Right atrium auricular region (tissue), 2 donors: Measurements from ENCODE around the gene ABCA6. TPM values are rescaled to one million over a fixed set of nuclear protein-coding genes. Genes with fewer than 3 reads are reported as not detected.

Experiments used
- DNase-seq: peaks from one replicate; pipeline ENCODE4 v3.0.0-alpha.2; 2019; ENCODE audit warnings: low spot score
- H3K27ac ChIP-seq, 2 donors: fragments of 200-600 bp; sonication (generic); 1 replicate in 1 of 2; 2 replicates in 1 of 2; pipeline ENCODE4 v1.5.1; 2016 to 2019
- H3K27me3 ChIP-seq, 2 donors: fragments of 200-600 bp; sonication (generic); one replicate each; pipeline versions ENCODE4 v1.5.1 to v1.6.0; 2017 to 2019
- H3K36me3 ChIP-seq: fragments of 200-600 bp; sonication (generic); one replicate; pipeline ENCODE4 v1.5.1; 2016
- H3K4me1 ChIP-seq, 2 donors: fragments of 200-600 bp; sonication (generic); one replicate each; pipeline versions ENCODE4 v1.5.1 to v1.6.0; 2017 to 2019
- H3K4me3 ChIP-seq, 2 donors: fragments of 200-600 bp; sonication (generic); 1 replicate in 1 of 2; 2 replicates in 1 of 2; pipeline ENCODE4 v1.5.1; 2017 to 2019; ENCODE audit warnings: mild to moderate bottlenecking in 1 of 2, moderate library complexity in 1 of 2
- H3K9me3 ChIP-seq, 2 donors: fragments of 200-600 bp; sonication (generic); one replicate each; pipeline ENCODE4 v1.5.1; 2019
- total RNA-seq, 2 donors: library from RNA; depleted of rRNA; stranded (reverse); fragments of >200 nt; gene quantifications; one replicate each; pipeline ENCODE4 v1.1.0, GENCODE V29; 2016
- TF ChIP-seq, protein P1 (sequence below), 2 donors: fragments of 200-600 bp; sonication (generic); IDR thresholded peaks; one replicate each; pipeline ENCODE4 v1.5.1; 2019; ENCODE audit warnings: antibody characterized with exemption in 2 of 2

Gene ABCA6
- total RNA-seq, 2 donors from 2014 or later, result 20.0 to 41.9 TPM

DNA sequence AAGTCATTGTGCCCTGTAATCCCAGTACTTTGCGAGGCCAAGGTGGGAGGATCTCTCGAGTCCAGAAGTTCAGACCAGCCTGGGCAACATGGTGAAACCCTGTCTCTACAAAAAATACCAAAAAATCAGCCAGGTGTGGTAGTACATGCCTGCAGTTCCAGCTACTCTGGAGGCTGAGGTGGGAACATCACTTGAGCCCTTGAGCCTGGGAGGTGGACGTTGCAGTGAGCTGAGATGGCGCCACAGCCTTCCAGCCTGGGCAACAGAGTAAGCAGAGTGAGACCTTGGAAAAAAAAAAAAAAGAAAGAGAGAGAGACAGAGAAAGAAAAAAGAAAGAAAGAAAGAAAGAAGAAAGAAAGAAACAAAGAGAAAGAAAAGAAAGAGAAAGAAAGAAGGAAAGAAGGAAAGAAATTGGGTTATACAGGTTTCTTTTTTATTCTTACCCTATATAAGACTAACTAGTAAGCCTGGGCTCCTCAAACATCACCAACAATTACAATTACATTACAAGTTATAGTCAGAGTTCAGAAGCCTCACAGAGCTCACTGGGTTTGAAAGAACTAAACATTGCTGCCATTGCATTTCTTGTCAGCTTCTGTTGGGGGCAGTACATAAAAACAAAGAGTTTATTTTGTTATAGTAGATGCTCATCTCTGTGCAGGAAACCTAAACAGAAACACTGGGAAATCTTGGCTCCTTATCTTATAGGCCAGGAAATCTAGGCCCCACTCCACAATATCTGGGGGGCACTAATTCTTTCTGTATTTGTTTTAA is 74.2 kb downstream of the ABCA6 start:
- Histone ChIP-seq H3K9me3 (peaks cover 0 to 3% of the 10 kb centered on the region in 2 donors), H3K27ac (no peak overlapping the region), H3K27me3 (no peaks in the 10 kb centered on the region), H3K4me3 (no peak overlapping the region), H3K36me3 (no peaks in the 10 kb centered on the region), H3K4me1 (no peaks in the 10 kb centered on the region)
- DNase-seq, result no peak
- TF ChIP-seq, protein P1, sequence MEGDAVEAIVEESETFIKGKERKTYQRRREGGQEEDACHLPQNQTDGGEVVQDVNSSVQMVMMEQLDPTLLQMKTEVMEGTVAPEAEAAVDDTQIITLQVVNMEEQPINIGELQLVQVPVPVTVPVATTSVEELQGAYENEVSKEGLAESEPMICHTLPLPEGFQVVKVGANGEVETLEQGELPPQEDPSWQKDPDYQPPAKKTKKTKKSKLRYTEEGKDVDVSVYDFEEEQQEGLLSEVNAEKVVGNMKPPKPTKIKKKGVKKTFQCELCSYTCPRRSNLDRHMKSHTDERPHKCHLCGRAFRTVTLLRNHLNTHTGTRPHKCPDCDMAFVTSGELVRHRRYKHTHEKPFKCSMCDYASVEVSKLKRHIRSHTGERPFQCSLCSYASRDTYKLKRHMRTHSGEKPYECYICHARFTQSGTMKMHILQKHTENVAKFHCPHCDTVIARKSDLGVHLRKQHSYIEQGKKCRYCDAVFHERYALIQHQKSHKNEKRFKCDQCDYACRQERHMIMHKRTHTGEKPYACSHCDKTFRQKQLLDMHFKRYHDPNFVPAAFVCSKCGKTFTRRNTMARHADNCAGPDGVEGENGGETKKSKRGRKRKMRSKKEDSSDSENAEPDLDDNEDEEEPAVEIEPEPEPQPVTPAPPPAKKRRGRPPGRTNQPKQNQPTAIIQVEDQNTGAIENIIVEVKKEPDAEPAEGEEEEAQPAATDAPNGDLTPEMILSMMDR (IDR thresholded peaks at IDR 0.05), result peak in 1 of 2 donors; percentile 9

DNA sequence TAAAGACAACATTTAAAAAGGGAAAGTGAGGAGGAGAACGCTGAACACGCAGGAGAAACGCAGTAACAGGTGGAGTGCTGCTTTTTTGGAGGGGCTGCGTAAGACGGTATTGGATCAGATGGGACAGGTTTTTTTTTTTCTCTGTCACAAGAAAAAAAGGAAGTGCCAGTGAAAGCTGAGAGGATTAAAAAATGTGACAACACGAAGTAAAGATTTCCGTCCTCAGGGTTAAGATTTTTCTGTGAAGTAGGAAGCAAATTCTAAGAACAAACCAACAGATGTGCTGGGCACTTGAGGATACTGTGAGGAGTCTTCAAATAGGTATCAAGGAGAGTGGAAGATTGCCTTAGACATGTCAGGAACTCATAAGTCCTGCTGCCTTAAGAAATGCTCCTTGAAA is 75.2 kb downstream of the ABCA6 start:
- no peak overlapping the region for H3K4me3 ChIP-seq
- H3K27ac ChIP-seq, result no peak overlapping the region
- H3K4me1 ChIP-seq, result no peaks in the 10 kb centered on the region
- H3K27me3 ChIP-seq, result no peaks in the 10 kb centered on the region
- TF ChIP-seq, protein P1 (IDR thresholded peaks at IDR 0.05), result no peak
- H3K36me3 ChIP-seq, result no peaks in the 10 kb centered on the region
- H3K9me3 ChIP-seq, result peaks cover 0 to 3% of the 10 kb centered on the region in 2 donors
- DNase-seq, result no peak

DNA sequence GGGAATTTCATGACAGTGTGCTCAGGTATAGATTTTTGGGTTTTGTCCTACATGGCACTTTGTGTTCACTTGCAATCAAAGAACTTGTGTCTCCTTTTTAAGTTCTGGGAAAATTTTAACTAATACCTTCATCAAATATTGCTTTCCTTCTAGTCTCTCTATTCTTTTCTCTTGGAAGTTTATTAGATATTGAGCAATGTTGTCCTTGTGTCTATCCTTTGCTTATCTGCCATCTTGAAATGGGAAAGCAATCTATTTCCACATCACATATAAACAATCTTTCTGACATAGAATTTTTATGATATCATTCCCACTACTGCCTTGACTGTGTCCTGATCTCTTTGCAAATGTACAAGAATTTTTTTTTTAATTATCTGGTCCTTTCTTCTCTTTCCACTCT is 76.6 kb downstream of the ABCA6 start:
- Histone ChIP-seq H3K27ac (no peak overlapping the region), H3K4me3 (no peak overlapping the region), H3K9me3 (peaks cover 0 to 3% of the 10 kb centered on the region in 2 donors), H3K36me3 (no peaks in the 10 kb centered on the region), H3K4me1 (no peaks in the 10 kb centered on the region), H3K27me3 (no peaks in the 10 kb centered on the region)
- DNase-seq, result no peak
- TF ChIP-seq, protein P1 (IDR thresholded peaks at IDR 0.05), result no peak

DNA sequence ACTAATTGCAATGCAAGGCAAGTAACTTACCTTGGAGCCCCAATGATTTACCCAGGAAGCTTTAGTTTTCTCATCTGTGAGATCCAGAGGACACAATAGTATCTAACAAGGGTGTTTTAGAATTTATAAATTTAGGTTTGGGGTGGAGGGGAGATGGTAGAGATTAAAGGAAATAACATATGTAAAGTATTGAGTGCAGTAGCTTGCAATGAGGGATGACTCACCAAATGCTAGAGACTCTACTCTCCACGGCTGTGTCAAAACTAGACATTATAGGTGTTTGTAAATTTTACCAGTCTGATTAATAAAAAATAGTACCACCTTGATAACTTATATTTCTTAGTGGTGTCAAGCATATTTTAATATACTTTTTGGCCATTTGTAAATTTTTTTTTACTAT is 77.2 kb downstream of the ABCA6 start:
- TF ChIP-seq, protein P1 (IDR thresholded peaks at IDR 0.05), result no peak
- Histone ChIP-seq H3K4me3 (no peak overlapping the region), H3K4me1 (no peaks in the 10 kb centered on the region), H3K27me3 (no peaks in the 10 kb centered on the region), H3K27ac (no peak overlapping the region), H3K36me3 (no peaks in the 10 kb centered on the region), H3K9me3 (peaks cover 0 to 3% of the 10 kb centered on the region in 2 donors)
- DNase-seq, result no peak

DNA sequence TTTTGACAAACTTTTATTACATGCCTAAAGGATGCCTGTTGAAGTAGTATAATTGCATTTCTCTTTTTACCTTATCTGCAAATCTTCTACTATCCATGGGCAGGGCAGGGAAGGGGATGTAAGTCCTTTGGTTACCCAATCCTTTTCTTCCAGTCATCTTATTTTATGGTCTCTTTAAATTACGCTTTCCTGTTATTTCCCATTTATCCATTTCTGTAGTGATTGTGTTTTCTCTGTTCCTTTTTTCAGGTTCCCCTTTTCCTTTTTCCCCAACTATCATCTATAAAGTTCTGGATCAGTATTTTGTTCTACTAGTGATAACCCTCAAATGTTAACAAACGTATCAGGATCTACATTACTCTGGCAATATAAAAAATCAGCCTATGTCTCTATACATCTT is 77.7 kb downstream of the ABCA6 start:
- DNase-seq, result no peak
- peaks cover 0 to 3% of the 10 kb centered on the region in 2 donors for H3K9me3 ChIP-seq
- TF ChIP-seq, protein P1 (IDR thresholded peaks at IDR 0.05), result no peak

More for the DNA sequence above, 77.7 kb downstream of the ABCA6 start:
- H3K27me3 ChIP-seq, result no peaks in the 10 kb centered on the region
- H3K4me3 ChIP-seq, result no peak overlapping the region
- no peaks in the 10 kb centered on the region for H3K4me1 ChIP-seq
- H3K27ac ChIP-seq, result no peak overlapping the region
- no peaks in the 10 kb centered on the region for H3K36me3 ChIP-seq
